ENCODE results near the gene UGT1A4. TPM values are rescaled to one million over a fixed set of nuclear protein-coding genes. Genes with fewer than 3 reads are reported as not detected.

Gene UGT1A4
- total and polyA plus RNA-seq, 2 experiments from 2014 or later: not detected

GRCh38 chr2:233691443-233692433 lies 26.8 kb upstream of the UGT1A4 start:
- Histone ChIP-seq H3K4me3 (no peak overlapping the region), H3K27me3 (no peaks in the 10 kb centered on the region), H3K9me3 (ENCODE audit: low read depth) (no peaks in the 10 kb centered on the region), H3K27ac (no peak overlapping the region), H3K36me3 (no peaks in the 10 kb centered on the region), H3K4me1 (ENCODE audit: low read depth) (no peaks in the 10 kb centered on the region)
- TF ChIP-seq CTCF (IDR thresholded peaks at IDR 0.05; ENCODE audit: low read depth, low read length): no peak
- no peak for DNase-seq (ENCODE audit: low read depth in 1 of 2, low spot score in 1 of 2)

DNA sequence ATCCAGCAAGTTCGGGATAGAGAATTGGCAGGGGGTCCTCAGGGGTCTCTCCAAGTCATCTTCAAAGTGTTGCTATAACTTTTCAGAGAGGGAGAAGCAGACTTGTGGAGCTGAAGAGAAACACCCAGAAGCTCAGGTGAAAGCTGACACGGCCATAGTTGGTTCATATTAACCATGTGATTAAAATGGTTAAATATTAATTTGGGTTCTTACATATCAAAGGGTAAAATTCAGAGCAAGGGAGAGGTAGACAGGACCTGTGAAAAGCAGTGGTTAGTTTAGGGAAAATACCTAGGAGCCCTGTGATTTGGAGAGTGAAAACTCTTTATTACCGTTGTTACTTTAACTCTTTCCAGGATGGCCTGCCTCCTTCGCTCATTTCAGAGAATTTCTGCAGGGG lies 25.9 kb upstream of the UGT1A4 start, which contains the start of gene UGT1A6:
UGT1A6 (plus strand) TSS at position 243 of the 400 bp plus-strand sequence; CDS start at position 358, 115 bp downstream.
- H3K27me3 ChIP-seq: no peaks in the 10 kb centered on the region
- DNase-seq (ENCODE audit: low read depth in 1 of 2, low spot score in 1 of 2): no peak
- H3K27ac ChIP-seq: no peak within 1 kb of the TSS
- no peaks in the 10 kb centered on the region for H3K4me1 ChIP-seq (ENCODE audit: low read depth)
- no peak within 1 kb of the TSS for H3K4me3 ChIP-seq
- H3K9me3 ChIP-seq (ENCODE audit: low read depth): no peaks in the 10 kb centered on the region
- H3K36me3 ChIP-seq: no peaks in the 10 kb centered on the region
- no peak for TF ChIP-seq CTCF (IDR thresholded peaks at IDR 0.05; ENCODE audit: low read depth, low read length)

GRCh38 chr2:233693963-233694362 lies 24.6 kb upstream of the UGT1A4 start:
- TF ChIP-seq CTCF (IDR thresholded peaks at IDR 0.05; ENCODE audit: low read depth, low read length): no peak
- Histone ChIP-seq H3K4me1 (ENCODE audit: low read depth) (no peaks in the 10 kb centered on the region), H3K9me3 (ENCODE audit: low read depth) (no peaks in the 10 kb centered on the region), H3K27ac (no peak overlapping the region), H3K27me3 (no peaks in the 10 kb centered on the region), H3K4me3 (no peak overlapping the region), H3K36me3 (no peaks in the 10 kb centered on the region)
- no peak for DNase-seq (ENCODE audit: low read depth in 1 of 2, low spot score in 1 of 2)

DNA sequence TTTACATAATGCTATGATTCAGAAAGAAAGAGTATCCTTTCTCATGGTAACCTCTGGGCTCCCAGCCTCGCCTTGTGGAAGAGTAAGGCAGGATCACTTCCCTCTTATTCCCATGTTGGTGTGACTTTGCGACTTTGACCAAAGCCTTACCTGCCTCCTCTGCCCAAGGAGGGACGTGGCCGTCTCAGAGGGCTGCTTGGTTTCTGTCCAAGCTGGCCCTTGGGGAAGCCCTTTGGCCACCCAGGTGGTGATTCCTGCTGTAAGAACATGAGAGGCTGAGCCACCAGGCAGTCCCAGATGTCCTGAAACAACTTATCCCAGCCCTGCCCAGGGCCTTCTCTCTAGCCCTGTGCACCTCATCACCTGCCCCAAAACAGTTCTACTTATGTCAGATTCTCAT lies 19.8 kb upstream of the UGT1A4 start:
- no peak for TF ChIP-seq CTCF (IDR thresholded peaks at IDR 0.05; ENCODE audit: low read depth, low read length)

GRCh38 chr2:233699424-233700027 lies 19.0 kb upstream of the UGT1A4 start:
- Histone ChIP-seq H3K27ac (no peak overlapping the region), H3K27me3 (no peaks in the 10 kb centered on the region), H3K9me3 (ENCODE audit: low read depth) (no peaks in the 10 kb centered on the region), H3K4me1 (ENCODE audit: low read depth) (peaks cover 3% of the 10 kb centered on the region), H3K4me3 (no peak overlapping the region), H3K36me3 (no peaks in the 10 kb centered on the region)
- no peak for TF ChIP-seq CTCF (IDR thresholded peaks at IDR 0.05; ENCODE audit: low read depth, low read length)
- DNase-seq (ENCODE audit: low read depth in 1 of 2, low spot score in 1 of 2): peak in 1 of 2 donors; percentile 92

More for the DNA sequence above, 19.8 kb upstream of the UGT1A4 start:
- peaks cover 3% of the 10 kb centered on the region for H3K4me1 ChIP-seq (ENCODE audit: low read depth)
- no peak for DNase-seq (ENCODE audit: low read depth in 1 of 2, low spot score in 1 of 2)
- no peak overlapping the region for H3K4me3 ChIP-seq
- H3K27ac ChIP-seq: no peak overlapping the region
- no peaks in the 10 kb centered on the region for H3K27me3 ChIP-seq
- no peaks in the 10 kb centered on the region for H3K9me3 ChIP-seq (ENCODE audit: low read depth)
- H3K36me3 ChIP-seq: no peaks in the 10 kb centered on the region
